Mesenteric fat pad (tissue), 1 donor: ENCODE measurements around the gene DMXL2. TPM values are rescaled to one million over a fixed set of nuclear protein-coding genes. Genes with fewer than 3 reads are reported as not detected.
"Not testable (repeated sequence)": the region's sequence is repeated elsewhere in the genome, so short reads cannot be mapped to it uniquely, and the experiment has no call there.

ENCODE experiments used
- DNase-seq: peaks from one replicate; pipeline ENCODE4 v3.0.0-alpha.2; 2020; ENCODE audit warnings: low spot score
- total RNA-seq: library from RNA; stranded (reverse); fragmentation: NEBNext Ultra II Directional; extraction: Animal tissue kit (Norgen Biotek cat#: 25700); gene quantifications from one replicate; pipeline ENCODE4 v1.2.1, GENCODE V29; 2021
- donor health status: DM: yes; HTN: yes; CAD: no.

Gene DMXL2
- total RNA-seq, 1 donor from 2014 or later, result 46.7 TPM

DNA sequence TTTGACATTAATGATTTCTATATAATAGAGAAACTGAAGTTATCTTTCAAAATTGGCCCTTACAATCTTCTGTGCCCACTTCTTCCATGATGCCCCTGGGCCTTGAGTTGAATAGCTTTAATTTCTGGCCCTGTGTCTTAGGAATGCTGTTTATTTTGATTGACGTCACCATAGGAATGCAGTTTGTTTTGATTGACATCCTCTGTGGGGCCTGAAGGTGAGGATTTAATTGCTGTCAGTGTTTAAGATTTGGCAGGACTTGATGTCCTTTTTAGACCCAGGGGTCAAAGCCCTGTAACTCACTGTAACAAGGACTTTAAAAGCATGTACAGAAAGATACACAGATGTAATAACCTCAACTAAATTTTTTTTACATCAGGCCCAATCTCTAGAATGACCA lies 197.8 kb downstream of the DMXL2 start:
- DNase-seq, result no peak

DNA sequence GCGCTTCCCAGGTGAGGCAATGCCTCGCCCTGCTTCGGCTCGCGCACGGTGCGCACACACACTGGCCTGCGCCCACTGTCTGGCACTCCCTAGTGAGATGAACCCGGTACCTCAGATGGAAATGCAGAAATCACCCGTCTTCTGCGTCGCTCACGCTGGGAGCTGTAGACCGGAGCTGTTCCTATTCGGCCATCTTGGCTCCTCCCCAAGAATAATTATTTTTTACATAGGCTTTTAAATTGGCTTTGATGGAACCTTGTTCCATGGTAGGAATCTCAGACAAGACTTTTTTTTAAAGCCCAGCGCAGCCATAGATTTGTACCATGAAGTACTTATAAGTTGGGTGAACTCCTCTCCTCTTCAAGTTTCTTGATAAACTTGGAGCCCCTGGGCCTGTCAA lies 199.5 kb downstream of the DMXL2 start:
- DNase-seq, result not testable (repeated sequence)

DNA sequence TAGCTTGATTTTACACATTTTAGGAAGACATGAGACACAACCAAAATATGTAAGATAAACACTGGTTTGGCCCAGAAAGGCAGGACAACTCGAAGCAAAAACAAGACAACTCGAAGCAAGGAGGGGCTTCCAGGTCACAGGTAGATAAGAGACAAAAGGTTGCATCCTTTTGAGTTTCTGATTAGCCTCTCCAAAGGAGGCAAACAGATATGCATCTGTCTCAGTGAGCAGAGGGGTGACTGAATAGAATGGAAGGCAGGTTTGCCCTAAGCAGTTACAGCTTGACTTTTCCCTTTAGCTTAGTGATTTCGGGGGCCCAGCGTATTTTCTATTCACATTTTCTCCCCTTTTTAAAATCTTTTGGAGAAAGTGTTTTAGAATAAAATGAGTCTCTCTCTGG lies 206.4 kb downstream of the DMXL2 start:
- no peak for DNase-seq

DNA sequence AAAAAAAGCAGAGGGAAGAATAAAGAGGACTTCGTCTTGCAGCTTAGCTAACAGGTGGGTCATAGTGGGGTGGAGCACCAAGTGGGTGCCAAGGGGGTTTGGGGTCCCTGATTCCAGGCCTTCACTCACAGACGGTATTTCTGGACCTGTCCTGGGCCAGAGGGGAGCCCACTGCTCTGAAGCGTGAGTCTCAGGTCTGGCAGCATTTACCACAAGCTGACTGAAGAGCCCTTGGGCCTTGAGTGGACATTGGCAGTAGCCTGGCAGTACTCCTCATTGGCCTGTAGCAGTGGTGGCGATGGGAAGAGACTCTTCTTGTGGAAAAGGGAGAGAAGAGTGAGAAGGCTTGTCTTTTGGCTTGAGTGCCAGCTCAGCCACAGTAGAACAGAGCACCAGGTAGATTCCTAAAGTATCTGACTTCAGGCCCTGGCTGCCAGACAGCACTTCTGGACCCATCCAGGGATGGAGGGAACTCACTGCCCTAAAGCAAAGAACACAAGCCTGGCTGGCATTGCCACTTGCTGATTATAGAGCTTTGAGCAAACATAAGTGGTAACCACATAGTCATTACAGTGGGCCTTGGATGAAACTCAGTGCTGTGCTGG lies 208.2 kb downstream of the DMXL2 start:
- no peak for DNase-seq

DNA sequence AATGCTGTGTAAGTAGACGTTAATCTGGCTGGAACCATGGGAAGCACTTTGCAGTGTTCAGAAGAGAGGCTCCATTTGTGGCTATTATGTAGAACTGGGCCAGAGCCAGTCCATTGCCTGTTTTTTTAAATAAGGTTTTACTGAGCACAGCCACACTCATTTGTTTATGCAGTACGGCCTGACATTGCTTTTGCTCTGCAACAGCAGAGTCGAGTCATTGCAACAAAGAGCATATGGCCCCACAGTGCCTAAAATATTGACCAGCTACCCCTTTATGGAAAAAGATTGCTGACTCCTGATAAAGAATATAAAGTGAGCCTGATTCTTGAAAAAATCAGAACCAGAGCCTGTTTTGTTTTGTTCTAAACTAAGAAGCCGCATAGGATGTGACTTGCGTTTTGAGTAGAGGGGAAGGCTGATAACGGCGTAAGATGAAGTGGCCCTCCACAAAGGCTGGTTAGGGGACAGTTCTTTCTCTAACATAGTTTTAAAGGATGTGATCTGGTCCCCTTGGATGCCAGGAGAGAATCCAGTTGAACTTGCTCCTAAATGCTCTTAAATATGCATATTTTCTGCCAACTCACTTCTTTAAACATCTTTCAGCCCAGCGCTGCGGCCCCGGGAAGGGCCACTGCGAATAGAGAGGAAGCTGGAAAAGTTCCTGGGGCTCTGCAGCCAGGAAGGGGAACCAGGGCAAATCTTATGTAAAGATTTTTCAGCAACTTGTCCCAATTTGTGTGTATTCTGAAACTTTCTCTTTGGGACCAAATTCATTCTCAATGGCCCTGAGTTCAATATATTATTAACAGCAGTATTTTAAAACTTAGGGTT lies 216.7 kb downstream of the DMXL2 start:
- no peak for DNase-seq

DNA sequence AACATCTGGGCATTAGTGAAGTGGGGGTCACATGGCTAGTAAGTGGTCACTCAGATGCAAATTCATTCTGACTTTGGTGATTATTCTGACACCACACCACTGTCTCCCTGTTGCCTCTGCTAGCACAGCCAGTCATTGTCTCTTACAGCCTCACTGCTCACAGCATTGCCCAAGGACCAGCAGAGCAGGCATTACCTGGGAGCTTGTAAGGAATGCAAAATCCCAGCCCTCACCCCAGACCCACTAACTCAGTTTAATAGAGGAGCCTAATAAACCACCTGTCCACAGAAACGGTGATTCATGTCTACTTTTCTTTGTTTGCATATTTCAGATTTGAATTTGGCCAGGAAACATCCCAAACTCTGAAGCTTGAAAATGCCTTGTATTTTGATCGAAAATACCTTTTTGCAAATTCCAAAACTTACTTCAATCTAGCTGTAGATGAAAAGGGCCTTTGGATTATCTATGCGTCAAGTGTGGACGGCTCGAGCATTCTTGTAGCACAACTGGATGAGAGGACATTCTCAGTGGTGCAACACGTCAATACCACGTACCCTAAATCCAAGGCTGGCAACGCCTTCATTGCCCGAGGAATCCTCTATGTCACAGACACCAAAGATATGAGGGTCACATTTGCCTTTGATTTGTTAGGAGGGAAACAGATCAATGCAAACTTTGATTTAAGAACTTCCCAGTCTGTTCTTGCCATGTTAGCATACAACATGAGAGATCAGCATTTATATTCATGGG lies 218.4 kb downstream of the DMXL2 start:
- no peak for DNase-seq

DNA sequence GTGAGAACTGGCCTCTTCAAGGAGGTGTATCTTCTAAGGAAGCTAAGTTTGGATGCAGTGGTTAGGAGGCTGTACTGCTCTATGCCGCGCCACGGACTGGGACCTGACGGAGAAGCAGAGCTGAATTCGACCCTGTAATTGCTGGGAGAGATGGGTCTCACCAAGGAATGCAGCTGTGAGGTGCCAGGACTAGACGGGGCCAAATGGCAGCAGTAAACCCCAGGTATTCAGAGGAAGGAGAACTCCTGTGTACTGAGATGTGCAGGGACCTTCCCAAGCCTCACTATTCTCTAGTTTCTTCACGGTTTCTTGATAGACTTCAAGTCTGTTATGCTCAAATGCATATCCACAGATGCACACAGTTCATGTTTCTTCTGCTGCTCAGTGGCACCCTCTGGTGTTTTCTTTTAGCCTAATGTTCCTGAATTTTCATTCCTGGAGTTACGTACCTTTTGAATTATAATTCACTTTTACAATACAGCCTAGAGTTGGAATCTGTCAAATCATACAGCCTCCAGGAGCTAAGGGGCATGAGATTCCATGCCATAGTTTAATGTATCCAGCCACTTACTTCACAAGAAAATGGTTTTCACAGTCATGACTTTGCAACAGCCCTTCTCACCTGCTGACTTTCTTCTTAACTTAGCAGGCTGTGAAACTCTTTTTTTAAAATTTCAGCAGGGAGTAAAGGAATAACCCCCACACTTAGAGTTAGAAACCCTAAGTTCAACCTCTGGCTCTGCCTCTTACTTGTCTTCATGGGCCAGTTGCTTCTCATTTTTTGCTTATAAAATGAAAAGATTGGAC lies 219.3 kb downstream of the DMXL2 start:
- DNase-seq, result no peak

DNA sequence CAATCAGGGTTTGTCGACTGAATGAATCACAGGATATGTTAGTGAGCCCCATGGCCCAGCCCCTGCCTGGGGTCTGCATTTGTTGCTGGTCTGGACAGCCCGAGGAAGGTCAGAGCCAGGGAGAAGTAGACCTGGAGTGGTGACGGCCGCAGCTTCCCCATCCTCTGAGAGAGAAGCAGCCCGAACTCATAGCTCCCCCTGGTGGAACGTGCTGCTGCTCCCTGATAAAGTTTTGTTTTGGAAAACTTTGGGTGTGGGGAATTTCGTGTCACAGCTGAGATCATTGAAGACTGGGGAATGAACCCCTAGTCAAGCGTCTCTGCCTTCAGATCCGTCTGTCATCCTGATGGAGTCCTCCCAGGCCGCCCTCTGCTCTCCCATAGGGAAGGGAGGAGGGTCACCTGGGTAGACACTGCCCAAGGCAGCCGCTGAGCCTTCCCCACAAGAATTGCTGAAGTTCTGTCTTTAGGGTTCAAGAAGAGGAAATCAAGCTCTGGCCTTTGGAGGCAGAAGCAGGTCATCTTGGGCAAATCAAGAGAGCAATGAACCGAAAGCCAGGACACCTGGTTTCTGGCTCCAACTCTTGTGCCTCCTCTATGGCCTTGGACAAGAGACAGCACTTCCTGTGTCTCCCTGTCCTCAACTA lies 220.6 kb downstream of the DMXL2 start:
- DNase-seq, result no peak

DNA sequence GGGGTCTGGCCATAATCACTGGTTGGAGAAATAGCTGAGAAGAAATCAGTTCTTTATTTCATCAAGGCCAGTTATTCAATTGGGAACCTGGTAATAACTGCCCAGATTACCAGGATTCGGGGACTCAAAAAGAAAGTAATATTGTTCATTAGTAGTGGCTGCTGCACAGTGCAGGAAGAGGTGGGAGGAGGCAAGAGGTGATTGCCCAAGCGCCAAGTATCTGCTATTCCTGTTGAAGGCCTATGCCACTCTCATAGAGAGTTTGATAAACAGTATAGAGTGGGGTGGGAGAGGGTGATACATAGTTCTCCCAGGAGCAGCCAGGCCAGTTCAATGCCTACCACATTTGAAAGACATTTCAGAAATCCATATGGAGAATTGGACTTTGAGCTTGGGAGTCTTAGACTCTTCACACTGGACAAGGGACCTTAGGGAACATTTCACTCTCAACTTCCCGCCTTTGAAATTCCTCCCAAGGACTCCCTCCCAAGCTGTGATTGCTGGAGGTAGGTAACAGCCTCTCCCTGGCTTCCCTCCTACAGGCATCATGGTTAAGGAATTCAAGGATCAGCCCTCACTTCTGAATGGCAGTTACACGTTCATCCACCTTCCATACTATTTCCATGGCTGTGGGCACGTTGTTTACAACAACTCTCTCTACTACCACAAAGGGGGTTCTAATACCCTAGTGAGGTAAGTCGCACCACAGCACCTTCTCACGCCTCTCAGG lies 221.4 kb downstream of the DMXL2 start:
- DNase-seq, result no peak

DNA sequence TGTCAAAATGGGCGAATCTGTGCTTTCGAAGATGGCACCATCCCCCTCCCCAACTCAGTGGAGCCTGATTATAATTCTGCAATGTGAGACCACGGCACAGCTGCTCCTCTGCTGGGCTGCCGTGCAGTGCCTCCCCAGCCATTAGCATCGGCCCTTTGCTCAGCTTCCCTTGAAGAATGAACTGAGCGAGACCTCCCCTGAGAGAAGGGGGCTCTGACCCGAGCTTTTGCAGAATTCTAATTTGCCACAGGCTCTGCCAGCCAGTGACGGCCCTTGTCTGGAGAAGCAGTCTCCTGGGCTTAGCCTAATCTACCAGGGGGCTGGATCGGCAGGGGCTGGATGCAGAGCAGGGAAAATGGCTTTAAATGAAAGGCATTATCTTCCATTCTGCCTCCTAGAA lies 223.9 kb downstream of the DMXL2 start:
- no peak for DNase-seq

Other genes with a start within 250 kb of the DMXL2 start
- gene SCG3, start 58.7 kb upstream of the DMXL2 start, total RNA-seq, result not detected
- gene LYSMD2, start 114.9 kb upstream of the DMXL2 start, total RNA-seq, result 9.7 TPM
- 9.5 TPM for gene TMOD2, start 128.8 kb upstream of the DMXL2 start, total RNA-seq
- 40.9 TPM for gene TMOD3, start 206.9 kb upstream of the DMXL2 start, total RNA-seq